Measurements from ENCODE around the gene DYRK1B. TPM values are rescaled to one million over a fixed set of nuclear protein-coding genes. Genes with fewer than 3 reads are reported as not detected.

The DYRK1B gene
- total RNA-seq, result 14.5 and 15.3 TPM in 2 replicates

GRCh38 chr19:39833464-39834286 is at the start of gene DYRK1B:
Gene DYRK1B (minus strand): TSS chr19:39834162. CDS start chr19:39831867, 2,295 bp downstream.

GRCh38 chr19:39845933-39846677 is 12.1 kb upstream of the DYRK1B start, which contains the start of gene FBL:
Gene FBL (minus strand): TSS chr19:39846379. CDS start chr19:39846300, 79 bp downstream.

GRCh38 chr19:39778763-39779162 is 55.2 kb downstream of the DYRK1B start, which contains the start of gene LEUTX:
Gene LEUTX (plus strand): TSS chr19:39778854. CDS start chr19:39778921, 67 bp downstream.

Other genes with a start within 250 kb of the DYRK1B start
- not detected in 2 replicates for gene LGALS13, start 231.6 kb downstream of the DYRK1B start, total RNA-seq
- gene LGALS16, start 178.2 kb downstream of the DYRK1B start, total RNA-seq, result not detected in 2 replicates
- gene LGALS14, start 129.7 kb downstream of the DYRK1B start, total RNA-seq, result not detected in 2 replicates
- gene CLC, start 96.1 kb downstream of the DYRK1B start, total RNA-seq, result not detected in 2 replicates
- not detected in 2 replicates for gene LEUTX, start 55.3 kb downstream of the DYRK1B start, total RNA-seq
- 131 and 144 TPM in 2 replicates for gene FBL, start 12.2 kb upstream of the DYRK1B start, total RNA-seq
- gene FCGBP, start 100.5 kb upstream of the DYRK1B start, total RNA-seq, result not detected in 2 replicates
- gene PSMC4, start 137.0 kb upstream of the DYRK1B start, total RNA-seq, result 154 and 171 TPM in 2 replicates
- 1.4 and 3.9 TPM in 2 replicates for gene ZNF546, start 162.9 kb upstream of the DYRK1B start, total RNA-seq
- 1.4 and 6.9 TPM in 2 replicates for gene ZNF780B, start 222.1 kb upstream of the DYRK1B start, total RNA-seq

All from myometrial cell (primary cell).